Measurements from ENCODE around the gene RNF224. TPM values are rescaled to one million over a fixed set of nuclear protein-coding genes. Genes with fewer than 3 reads are reported as not detected.
"Not testable (repeated sequence)": the region's sequence is repeated elsewhere in the genome, so short reads cannot be mapped to it uniquely, and the experiment has no call there.

RNF224 gene
- total RNA-seq, 1 donor from 2014 or later: 2.7 TPM

DNA sequence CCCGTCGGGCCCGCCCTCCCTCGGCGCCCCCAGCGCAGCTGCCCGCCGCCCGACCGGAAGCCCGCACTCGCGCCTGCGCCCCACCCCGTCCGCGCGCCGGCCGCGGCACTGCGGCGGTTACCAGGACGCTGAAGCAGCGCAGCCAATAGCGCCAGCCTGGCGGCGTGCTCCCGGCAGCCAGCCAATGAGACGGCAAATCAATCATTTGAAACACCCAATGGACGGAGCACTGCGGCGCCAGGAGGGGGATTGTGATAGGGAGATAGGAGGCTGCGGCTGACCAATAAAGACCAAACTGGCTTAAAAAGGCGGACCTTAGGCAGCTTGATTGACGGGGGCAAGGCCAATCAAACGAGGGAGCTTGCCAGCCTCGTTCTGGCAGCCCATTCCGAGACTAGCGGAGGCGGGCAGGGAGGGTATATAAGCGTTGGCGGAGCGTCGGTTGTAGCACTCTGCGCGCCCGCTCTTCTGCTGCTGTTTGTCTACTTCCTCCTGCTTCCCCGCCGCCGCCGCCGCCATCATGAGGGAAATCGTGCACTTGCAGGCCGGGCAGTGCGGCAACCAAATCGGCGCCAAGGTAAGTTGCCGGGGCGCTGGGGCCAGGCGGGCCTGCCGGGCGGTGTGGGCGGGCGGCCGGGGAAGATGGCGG lies 13.7 kb downstream of the RNF224 start, which contains the start of gene TUBB4B:
Gene TUBB4B, plus strand, starts transcription at position 447 of the 649 bp plus-strand sequence. Its CDS starts 74 bp downstream, at position 521.
- peak; percentile 77 for ATAC-seq

DNA sequence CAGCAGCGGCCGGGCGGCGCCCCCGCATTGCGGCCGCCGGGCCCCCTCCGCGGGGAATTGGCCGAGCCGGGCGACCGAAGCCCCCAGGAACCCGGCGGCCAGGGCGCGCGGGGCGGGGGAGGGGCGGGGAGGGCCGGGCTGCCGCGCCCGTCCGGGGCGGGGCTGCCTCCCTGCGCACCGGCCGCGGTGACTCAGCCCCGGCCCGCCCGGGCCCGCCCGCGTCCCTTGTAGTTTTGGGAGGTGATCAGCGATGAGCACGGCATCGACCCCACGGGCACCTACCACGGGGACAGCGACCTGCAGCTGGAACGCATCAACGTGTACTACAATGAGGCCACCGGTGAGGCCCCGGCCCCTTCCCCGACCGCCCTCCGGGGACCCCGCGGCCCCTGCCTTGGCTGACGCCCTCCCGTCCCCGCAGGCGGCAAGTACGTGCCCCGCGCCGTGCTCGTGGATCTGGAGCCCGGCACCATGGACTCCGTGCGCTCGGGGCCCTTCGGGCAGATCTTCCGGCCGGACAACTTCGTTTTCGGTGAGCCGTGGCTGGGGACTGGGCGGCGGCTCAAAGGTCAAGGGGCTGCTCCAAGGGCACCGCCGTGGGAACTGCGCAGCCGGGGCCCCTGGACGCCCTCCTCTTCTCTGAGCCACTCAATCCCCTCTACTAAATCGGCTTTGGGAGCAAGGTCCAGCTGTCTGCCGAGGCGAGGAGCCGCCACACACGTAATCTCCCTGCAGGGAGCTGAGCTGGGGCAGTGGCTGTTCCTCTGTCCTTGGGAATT lies 14.4 kb downstream of the RNF224 start:
- ATAC-seq: peak; percentile 35

DNA sequence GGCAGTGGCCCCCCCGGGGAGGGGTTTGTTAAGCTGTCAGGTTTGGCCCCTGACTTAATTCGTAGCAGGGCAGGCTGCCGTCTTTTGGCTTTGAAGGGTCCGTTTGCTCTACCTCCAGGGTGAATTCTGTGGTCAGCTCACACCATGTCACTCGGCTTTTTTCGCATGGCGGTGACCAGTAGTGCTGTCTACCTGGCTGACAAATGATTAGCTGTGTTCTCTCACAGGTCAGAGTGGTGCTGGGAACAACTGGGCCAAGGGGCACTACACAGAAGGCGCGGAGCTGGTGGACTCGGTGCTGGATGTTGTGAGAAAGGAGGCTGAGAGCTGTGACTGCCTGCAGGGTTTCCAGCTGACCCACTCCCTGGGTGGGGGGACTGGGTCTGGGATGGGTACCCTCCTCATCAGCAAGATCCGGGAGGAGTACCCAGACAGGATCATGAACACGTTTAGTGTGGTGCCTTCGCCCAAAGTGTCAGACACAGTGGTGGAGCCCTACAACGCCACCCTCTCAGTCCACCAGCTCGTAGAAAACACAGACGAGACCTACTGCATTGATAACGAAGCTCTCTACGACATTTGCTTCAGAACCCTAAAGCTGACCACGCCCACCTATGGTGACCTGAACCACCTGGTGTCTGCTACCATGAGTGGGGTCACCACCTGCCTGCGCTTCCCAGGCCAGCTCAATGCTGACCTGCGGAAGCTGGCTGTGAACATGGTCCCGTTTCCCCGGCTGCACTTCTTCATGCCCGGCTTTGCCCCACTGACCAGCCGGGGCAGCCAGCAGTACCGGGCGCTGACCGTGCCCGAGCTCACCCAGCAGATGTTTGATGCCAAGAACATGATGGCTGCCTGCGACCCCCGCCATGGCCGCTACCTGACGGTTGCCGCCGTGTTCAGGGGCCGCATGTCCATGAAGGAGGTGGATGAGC lies 15.2 kb downstream of the RNF224 start:
- ATAC-seq: no peak

DNA sequence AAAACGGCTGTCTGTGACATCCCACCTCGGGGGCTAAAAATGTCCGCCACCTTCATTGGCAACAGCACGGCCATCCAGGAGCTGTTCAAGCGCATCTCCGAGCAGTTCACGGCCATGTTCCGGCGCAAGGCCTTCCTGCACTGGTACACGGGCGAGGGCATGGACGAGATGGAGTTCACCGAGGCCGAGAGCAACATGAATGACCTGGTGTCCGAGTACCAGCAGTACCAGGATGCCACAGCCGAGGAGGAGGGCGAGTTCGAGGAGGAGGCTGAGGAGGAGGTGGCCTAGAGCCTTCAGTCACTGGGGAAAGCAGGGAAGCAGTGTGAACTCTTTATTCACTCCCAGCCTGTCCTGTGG lies 15.9 kb downstream of the RNF224 start:
- not testable (repeated sequence) for ATAC-seq

DNA sequence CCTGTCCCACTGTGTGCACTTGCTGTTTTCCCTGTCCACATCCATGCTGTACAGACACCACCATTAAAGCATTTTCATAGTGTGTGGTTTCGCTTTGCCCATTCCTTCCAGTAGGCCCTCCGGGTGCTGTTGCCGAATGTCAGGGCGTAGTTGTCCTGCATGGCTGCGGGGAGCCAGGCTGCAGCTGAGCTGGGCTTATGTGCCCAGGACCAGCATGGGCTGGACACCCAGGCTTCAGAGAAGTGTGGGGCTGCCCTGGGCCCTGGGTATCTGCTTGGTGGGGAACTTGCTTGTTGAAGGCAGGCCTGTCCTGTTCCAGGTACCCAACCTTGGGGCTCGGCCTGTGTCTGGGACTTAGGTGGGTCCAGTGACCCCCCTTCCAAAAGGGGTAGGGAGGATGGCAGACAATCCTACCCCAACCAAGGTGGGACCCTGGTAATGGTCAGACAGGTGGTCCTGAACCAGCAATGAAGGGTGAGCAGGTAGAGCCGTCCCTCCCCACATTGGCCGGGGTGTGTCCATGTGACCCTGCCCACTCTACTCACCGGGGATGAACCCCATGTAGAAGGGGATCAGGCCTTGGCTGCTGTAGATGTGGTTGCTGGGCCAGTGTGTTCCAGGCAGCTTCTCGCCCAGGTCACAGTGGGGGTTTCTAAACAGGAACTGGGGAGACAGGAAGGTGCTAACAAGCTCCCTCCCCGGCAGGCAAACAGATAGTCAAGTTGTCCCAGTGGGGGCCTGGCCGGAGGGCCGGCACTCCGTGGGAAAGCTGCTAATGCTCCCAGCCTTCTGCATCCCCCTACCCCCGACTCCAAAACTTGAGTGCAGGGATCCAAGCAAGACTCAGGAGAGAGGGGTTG lies 16.6 kb downstream of the RNF224 start:
- no peak for ATAC-seq

DNA sequence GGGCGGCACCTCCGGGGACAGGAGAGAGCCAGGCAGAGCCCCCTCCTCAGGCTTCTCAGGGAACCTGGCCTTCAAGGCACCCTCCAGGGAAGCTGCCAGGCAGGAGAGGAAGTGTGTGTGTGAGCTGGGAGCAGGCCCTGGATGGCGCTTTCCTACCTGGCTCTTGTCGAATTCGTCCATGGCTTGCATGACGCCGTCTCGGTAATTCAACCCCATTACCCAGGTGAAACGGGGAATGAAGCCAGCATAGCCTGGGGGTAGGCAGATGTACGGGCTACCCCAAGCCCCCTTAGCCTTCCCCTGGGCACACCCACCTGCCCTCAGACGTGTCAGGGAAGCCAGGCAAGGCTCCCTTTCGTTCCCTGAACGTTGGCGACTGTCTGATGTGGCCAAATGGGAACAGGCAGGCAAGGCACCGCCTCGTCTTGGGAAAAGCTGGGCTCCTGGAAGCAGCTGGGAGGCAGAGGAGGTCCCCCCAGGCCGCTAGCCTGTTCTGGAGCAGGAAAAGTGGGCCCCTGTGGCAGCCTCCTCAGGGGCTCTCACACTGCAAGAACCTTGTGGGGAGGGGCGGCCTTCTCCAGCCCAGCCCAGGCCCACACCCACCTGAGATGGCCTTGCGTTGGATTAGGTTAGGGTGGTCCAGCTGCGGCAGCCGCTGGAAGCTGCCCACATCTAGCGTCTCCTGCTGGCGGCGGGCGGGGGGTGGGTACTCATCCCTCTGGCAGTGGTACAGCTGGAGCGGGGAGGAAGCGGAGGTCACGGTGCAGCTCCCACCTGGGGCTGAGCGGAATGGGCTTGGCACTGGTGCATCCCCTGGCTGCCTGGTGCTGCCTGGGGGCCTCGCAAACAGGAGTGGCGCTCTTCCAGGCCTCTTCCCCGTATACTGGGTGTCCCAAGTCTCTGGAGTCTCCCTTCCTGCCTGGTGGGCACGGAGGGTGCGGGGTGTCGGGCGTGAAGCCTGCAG lies 17.5 kb downstream of the RNF224 start:
- no peak for ATAC-seq

DNA sequence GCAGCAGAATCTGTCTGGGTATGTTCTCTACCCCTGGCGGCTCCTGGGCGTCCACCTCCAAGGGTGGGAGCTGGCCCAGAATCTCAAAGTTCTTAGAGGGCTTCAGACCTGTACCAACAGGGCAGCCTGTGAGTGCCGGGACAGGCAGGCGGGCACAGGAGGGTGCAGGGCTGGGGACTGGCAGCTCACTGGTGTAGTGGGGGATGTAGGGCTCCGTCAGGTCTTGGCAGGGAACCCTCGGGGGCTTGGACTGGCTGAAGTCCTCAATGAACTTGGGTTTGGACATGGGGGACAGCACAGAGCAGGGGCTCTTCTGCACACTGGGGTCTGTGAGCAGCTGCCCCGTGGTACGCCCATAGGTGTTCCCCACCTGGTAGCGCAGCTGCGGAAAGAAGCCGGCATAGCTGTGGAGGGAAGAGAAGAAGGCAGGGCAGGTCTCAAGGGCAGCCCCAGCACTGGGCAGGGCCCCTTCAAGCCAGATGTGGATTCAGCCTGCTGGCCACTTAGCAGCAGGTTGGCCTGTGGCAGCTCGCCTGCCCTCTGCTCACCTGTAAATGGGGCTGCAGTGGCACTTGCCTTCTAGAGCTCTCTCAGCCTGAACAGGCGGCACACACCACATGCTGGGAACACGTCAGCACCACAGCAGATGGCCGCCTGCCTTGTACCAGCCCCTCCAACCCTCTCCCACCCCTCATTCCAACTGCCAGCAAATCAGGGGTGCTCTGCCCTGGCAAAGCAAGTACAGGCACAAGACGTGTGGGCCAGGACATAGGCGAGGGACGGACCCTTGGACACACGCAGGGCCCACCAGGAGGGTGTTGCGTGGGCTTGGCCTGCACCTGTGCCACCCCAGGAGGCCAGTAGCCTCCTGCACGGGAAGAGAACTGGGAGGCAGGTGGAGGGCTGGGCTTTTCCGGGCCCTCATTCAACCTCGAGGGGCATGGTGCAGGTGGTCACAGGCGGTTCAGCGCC lies 18.4 kb downstream of the RNF224 start:
- ATAC-seq: no peak

DNA sequence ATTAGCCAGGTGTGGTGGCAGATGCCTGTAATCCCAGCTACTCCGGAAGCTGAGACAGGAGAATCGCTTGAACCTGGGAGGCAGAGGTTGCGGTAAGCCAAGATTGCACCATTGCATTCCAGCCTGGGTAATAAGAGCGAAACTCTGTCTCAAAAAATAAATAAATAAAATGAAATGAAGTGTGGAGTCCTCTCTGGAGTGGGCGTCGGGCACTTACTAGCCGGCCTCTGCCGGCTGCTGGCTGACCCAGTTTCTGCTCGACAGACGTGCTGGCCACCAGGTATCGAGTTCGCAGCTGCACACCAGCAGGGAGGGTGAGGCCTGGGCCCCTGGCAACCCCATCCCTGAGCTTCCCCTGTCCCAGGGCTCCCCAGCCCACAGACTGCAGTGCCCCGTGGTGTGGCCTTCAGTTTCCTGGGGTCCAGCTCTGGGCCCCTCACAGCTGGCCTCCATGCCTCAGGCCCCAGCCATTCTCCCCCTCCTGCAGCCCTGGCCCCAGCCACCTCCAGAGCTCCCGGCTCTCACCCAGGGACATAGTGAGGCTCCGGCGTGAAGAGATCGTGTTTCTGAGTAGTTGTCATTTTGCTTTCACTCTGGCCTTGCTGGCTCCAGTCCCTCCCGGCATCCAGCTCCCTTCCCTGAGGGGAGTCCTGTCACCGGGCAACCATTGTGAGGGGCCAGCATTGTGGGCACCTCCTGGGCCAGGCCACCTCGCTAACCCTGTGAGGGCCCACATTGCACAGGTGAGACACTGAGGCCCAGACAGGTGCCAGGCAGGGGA lies 20.0 kb downstream of the RNF224 start:
- ATAC-seq: no peak

DNA sequence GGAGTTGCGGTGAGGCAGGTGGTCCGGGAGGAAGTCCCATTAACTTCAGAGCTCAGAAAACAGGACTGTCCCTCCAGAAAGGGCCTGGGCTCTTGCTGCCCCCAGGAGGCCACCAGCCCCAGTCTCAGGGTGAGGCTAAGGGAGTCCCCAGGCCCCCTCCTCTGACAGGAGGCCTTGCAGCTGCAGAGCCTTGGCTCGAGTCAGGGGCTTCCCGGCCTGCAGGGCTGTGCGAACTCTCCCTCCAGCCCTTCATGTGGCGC lies 20.5 kb downstream of the RNF224 start:
- ATAC-seq: no peak

DNA sequence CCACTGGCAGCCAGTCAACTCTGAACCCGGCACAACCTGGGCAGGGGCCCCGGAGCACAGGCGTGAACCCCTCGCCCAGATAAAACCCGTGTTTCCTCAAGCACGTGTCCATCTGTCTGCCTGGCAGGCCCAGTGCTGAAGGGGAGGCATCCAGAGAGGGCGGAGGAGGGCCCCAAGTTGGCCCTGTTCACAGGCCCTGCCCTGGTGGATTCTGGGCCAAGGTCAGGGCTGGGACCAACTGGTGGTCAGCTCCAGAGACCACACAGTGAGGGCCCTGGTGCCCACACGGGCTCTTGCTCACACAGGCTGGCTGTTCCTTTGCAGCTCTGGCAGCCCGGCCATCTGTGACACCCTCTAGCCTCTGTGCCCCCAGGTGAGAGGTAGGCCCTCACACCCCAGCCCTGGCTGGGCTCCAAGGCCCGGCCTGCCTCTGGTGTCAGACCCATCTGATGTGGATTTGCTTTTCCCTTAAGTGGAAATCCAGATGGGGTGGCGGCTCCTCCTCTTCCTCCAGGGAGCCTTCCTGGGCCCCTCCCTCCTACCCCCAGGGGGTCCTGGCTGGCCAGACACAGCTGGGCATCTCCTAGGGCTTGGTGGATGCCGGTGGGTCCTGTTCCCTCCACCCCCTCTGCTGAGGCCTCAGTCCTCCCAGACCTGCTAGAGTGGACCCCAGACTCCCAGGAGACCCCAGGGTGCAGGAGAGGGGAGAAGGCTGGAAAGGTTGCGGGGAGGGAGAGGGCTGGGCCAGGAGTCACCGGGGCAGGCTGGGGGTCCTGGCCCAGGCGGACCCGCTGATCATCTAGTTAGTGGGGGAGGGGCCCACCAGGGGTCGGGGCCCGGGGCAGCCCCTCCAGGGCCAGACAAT lies 23.3 kb downstream of the RNF224 start:
- ATAC-seq: no peak

DNA sequence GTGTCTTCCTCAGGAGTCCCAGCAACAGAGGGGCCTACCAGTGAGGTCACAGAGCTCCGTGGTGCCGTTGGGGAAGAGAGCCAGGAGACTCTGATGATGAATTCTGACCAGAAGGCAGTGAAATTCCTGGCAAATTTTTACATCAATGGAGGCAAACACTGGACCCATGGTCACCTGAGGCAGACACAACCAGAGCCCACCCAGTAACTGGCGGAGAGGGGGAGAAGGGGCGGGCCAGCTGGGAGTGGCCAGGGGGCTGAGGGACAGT lies 23.8 kb downstream of the RNF224 start, which contains the start of gene STPG3:
Gene STPG3, plus strand, starts transcription at position 93 of the 268 bp plus-strand sequence. Its CDS starts 1 bp downstream, at position 94.
- ATAC-seq: no peak

DNA sequence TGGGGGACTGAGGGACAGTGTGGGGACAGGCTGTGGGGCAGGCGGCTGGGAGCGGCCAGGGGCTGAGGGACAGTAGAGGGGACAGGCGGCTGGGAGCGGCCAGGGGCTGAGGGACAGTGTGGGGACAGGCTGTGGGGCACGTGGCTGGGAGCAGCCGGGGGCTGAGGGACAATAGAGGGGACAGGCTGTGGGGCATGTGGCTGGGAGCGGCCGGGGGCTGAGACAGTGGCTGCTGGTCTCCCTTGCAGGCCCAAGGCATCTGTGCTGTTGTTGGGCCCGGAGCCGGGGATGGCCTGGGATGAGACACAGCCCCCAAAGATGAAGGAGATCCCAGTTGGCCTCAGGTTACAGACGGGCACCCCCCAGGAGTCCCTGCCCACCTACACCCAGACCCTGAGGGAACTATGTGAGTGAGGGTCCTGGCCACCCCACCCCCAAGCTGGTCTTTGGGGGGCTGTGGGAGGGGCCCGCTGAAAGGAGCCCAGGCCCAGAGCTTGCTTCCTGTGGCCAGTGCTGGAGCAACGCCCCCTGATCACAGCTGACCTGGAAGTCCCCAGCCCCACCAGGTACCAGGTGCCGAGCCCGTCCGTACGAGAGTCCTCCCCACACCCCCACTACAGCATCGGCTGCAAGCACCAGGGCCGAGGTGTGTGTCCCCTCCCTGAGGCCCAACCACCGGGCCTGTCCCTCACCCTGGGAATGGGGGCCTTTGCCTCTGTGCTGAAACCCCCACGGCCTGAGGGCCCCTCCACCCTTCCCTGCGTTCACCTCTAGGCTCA lies 24.4 kb downstream of the RNF224 start:
- no peak for ATAC-seq

DNA sequence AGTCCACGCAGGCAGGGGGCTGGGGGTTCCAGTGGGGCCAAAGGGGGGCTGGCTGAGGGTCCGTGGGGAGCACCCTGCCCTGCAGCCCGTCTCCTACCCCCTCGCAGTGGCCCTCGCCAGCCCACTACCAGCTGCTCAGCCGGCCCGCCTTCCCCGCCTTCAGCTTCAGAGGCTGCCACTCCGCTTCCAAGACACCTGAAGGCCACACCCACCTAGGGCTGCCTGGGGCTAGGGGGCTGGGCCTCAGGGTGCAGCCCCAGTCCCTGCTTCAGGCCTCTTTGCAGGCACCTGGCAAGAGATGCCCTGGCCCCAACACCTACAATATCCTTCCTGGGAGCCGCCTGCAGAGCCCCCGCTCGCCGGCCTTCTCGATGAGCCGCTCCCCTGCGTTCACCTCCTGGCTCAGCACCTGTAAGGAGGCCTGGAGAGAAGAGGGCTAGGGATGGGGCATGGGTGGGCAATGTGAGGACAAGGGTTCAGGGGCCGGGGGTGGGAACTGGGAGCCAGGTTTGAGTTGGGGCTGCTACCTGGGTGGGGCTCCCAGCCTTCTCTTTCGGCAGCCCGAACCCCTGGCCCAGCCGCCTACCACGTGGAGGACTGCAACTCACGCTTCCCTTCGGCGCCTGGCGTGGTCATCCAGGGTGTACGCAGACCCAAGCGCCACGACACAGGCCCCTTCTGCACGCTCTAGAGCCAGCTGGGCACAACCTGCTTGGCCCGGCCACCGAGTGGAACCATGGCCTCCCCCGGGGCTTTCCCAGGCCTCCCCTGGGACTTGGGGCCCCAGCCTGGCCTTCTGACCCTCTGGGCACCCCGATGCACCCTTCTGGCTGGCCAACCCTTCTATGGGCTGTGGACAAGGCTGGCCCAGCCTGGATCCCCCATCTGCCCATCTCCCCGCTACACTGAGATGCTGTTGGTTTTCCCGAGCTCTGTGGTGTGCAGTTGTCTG lies 25.5 kb downstream of the RNF224 start:
- ATAC-seq: no peak

DNA sequence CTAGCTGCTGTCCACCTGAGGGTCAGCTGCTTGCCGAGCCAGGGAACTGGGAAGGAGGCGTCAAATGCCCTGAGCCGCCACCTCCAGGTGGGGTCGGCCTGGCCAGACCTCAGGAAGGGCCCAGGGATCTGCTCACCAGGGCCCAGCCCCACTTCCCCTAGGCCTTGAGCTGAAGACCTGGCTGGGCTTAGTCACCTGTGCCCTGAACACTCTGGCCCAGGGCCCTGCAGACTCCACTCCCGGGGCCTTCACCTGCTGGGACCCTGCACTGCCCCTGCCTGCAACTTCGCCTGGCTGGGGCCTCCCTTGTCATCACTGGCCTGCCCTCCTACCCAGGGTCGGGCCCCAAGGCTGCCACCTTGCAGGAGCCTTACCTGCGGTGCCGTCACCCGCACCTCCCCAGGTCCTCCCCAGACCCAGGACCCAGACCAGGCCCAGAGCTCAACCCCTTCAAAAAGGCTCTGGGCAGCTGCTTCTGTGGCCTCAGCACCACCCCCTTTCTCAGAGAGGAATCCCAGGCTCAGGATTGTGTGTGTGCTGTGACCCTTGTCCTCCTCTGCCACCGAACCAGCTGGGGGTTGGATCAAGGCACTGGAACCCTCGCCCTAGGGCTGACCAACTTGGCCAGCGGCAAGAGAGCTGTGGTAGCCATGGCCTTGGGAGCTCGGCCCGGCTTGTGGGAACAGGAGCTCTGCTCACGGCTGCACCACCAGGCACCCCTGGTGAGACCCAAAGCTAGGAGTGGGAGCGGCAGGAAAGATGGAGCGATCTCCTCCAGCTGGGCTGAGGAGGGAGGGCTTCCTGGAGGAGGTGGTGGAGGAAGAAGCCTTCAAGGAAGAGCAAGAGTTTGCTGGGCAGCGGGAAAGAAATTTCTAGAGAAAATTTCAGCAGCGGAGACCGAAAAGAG lies 26.7 kb downstream of the RNF224 start:
- no peak for ATAC-seq

Measured in esophagus mucosa (tissue), 1 donor.